ENCODE measurements around the gene ANKRD29.

GRCh38 chr18:23646282-23646681 lies 16.4 kb downstream of the ANKRD29 start:
- TF ChIP-seq CTCF (IDR thresholded peaks at IDR 0.05; ENCODE audit: low read depth, low read length), result no peak
- TF ChIP-seq POLR2A (IDR thresholded peaks at IDR 0.05; ENCODE audit: extremely low read depth, insufficient read length), result no peak
